GM19452 (cell line): ENCODE measurements around the gene TAX1BP3.
"Not testable (repeated sequence)": the region's sequence is repeated elsewhere in the genome, so short reads cannot be mapped to it uniquely, and the experiment has no call there.

Source experiments
- ATAC-seq: cut with Tn5 transposase; IDR thresholded peaks from one replicate; pipeline ENCODE4 v1.9.1; 2021; ENCODE audit not compliant: unreplicated experiment

The TAX1BP3 gene

DNA sequence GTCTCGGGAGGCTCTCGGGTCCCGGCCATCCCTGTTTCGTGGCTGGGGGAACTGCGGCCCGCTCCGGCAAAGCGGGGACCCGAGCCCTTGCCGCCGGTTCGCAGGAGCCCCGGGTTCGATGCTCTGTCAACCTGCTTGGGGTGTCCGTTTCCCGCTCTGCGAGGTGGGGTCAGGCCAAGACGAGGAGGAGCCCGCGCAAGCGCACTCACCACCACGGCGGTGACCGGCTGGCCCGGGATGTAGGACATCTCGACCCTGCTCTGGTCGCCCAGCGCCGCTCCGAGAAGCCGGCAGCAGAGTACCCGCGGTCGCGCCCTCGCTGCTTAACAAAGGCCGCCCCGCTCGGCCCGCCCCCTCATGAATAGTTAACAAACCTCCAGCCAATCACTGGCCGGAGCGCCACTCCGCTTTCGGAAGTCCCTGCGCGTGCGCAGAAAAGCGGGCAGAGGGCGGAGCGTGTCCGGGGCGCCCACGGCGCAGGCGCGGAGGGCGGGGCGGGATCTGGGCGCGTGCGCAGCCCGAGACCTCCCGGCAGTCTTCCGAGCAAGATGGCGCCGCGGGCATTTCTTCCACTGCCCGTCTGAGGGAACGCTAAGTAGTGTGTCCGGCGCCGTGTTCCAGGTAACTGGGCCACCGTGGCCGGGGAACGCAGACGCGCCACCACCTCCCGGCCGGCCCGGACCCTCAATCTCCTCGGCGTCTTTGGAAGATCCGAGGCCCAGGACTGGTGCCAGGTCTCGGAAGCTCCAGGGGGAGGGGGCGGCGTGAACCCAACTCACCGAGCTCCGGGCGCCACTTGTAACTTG lies at the start of gene TAX1BP3, which contains the start of gene EMC6:
Gene TAX1BP3, minus strand, starts transcription at position 300 of the 806 bp plus-strand sequence. Its CDS starts 52 bp downstream, at position 248.
Gene EMC6, plus strand, starts transcription at position 534 of the 806 bp plus-strand sequence. CDS start 335 bp downstream, outside the sequence.
- ATAC-seq, result peak; percentile 83

- no peak for ATAC-seq
Measured at GRCh38 chr17:3715296-3715695, 46.9 kb upstream of the TAX1BP3 start.

DNA sequence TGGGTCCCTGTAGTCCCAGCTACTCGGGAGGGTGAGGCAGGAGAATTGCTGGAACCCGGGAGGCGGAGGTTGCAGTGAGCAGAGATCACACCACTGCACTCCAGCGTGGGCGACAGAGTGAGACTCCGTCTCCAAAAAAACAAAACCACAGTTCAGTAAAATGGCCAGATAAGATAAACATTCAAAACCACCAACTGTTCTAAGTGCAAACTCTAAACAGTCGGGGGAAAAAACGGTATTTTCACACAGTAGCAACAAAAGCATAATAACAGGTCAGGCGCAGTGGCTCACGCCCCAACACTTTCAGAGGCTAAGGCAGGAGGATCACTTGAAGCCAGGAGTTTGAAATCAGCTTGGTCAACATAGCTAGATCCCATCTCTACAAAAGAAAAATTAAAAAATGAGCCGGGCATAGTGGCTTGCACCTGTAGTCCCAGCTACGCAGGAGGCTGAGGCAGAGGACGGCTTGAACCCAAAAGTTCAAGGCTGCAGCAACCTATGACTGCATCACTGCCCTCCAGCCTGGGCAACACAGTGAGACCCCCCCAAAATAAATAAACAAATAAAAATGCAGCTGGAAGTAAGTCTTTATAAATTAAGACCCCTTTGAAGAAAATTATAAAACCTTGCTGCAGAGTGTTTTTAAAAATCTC lies 44.6 kb upstream of the TAX1BP3 start:
- ATAC-seq, result no peak

DNA sequence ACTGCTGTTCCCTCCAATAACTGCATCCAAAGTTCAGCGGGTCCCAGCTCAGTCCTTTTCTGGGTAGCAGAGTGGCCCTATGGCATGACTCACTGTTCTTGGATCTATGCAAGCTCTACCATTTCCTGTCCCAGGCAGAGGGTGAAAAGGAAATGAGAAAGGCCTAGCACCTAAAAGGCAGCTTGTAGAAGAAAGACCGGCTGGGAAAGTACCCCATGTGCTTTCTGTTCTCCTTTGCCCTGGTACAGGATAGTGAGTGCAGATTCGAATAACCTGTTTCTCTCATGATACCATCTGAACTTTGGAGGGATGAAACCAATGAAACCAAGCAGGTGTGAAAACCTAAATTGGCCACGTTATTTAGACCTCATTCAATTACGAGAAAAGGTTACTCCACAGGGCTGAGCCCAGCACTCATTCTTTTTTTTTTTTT lies 42.6 kb upstream of the TAX1BP3 start:
- peak; percentile 98 for ATAC-seq

- no peak for ATAC-seq
Measured at GRCh38 chr17:3708366-3708765, 40.0 kb upstream of the TAX1BP3 start.

DNA sequence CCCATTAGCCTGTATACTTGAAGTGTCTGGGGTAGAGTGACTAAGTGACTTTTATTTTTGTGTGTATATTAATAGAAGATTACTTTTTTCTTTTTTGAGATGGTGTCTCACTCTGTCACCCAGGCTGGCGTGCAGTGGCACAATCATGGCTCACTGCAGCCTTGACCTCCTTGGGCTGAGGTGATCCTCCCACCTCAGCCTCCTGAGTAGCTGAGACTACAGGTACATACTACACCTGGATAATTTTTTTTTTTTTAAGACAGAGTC lies 37.3 kb upstream of the TAX1BP3 start:
- not testable (repeated sequence) for ATAC-seq

DNA sequence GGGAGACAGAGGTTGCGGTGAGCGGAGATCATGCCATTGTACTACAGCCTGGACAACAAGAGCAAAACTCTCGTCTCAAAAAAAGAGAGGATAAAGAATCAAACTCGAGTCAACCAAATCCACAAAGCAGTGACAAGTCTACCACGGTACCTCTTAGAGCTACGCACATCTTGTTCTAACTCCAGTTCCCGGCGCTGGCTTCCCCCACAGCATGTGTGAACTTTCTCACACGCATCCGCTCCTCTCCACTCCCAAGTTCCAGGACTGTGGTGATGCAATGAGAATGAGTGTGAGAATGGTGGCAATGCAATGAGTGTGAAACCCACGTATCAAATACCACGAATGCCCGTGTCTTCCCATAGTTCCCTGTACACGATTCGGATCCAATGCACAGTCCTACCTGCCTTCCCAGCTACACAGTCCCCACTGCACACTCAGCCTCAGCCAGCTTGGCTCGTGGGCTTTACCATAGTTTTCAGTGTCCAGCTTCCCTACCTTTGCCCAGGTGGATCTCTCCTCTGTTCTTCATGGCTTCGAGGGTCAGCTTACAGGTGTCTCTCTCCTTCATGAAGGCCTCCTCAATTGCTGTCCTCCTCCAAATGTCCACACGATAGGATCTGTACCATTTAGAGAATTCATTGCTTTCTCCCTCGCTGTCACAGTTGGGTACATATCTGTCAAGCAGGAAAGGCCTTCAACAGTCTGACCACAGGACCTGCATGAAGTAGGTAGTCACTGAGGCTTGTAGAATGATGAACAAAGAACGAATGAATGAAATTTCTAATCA lies 36.7 kb upstream of the TAX1BP3 start:
- no peak for ATAC-seq

- ATAC-seq, result not testable (repeated sequence)
Measured at GRCh38 chr17:3702041-3702539, 33.7 kb upstream of the TAX1BP3 start.

DNA sequence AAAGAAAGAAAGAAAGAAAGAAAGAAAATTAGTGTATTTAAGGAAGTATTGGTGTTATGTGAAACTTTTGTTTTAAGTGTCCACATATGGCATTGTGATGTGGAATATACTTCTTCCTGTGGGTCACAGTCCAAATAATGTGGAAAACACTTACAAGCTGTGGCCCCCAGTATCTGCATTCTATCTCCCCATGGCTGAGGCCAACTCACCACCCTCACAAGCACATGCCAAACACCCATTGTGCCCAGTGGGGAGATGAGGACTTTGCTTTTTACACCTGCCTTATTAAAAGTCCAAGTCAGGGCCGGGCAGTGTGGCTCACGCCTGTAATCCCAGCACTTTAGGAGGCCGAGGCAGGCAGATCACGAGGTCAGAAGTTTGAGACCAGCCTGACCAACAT lies 31.6 kb upstream of the TAX1BP3 start:
- no peak for ATAC-seq

- ATAC-seq, result no peak
Measured at GRCh38 chr17:3698139-3698538, 29.8 kb upstream of the TAX1BP3 start.

GRCh38 chr17:3697103-3697476 lies 28.7 kb upstream of the TAX1BP3 start:
- no peak for ATAC-seq

DNA sequence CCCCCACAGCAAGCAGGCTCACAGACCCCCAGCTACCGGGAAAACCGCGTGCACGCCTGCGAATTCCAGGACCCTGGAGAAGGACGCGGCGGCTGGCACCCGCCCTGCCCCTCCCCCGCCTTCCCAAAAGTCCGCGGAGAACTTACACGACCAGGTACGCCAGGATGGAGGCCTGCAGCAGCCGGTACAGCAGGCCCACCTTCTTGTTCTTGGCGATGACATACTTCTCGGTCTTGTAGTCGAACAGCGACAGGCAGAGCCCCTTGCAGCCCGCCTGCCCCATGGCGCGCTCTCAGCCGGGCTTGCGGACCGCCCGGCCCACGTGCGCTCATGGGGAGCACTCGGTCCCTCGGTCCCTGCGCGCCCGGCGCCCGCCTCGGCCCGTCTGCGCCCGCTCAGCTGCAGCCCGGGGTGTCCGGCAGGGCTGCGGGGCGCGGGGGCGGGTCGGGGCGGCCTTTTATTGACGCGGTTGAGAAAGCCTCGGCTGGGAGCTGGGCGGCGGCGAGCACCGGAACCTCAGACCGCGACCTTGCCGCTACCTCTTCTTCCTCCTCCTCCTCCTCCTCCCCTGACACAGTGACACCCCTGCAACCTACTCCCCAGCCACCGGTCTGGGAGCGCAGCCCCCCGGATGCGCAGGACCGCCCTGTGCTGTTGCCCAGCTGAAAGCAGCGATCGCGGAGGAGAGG lies 27.5 kb upstream of the TAX1BP3 start, which contains the start of gene P2RX5:
Gene P2RX5, minus strand, starts transcription at position 433 of the 689 bp plus-strand sequence. Its CDS starts 150 bp downstream, at position 283.
- ATAC-seq, result no peak

- ATAC-seq, result no peak
Measured at GRCh38 chr17:3695129-3695722, 26.8 kb upstream of the TAX1BP3 start.

GRCh38 chr17:3693829-3694231 lies 25.5 kb upstream of the TAX1BP3 start:
- peak; percentile 73 for ATAC-seq

DNA sequence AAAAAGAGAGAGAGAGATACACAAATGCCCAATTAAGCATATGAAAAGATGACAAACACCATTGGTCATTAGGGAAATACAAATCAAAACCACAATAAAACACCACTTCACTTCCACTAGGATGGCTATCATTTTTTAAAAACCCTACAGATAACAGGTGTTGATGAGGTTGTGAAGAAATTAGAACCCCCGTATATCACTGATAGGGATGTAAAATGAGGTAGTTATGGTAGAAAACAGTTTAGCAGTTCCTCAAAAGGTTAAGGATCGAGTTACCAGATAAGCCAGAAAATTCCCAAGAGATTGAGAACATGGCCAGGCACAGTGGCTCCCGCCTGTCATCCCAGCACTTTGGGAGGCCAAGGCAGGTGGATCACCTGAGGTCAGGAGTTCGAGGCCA lies 24.8 kb upstream of the TAX1BP3 start:
- no peak for ATAC-seq

GRCh38 chr17:3692346-3692745 lies 24.0 kb upstream of the TAX1BP3 start:
- ATAC-seq, result no peak

- ATAC-seq, result no peak
Measured at GRCh38 chr17:3691617-3692067, 23.3 kb upstream of the TAX1BP3 start.

GRCh38 chr17:3690094-3690715 lies 21.8 kb upstream of the TAX1BP3 start:
- ATAC-seq, result no peak

- no peak for ATAC-seq
Measured at GRCh38 chr17:3689262-3690093, 21.1 kb upstream of the TAX1BP3 start.
